ENCODE data around the gene GLIS2.
"Not testable (repeated sequence)": the region's sequence is repeated elsewhere in the genome, so short reads cannot be mapped to it uniquely, and the experiment has no call there.

Gene GLIS2

GRCh38 chr16:4319454-4320421, 3.9 kb downstream of the GLIS2 start:
- DNase-seq, result no peak

GRCh38 chr16:4320571-4321137, 4.8 kb downstream of the GLIS2 start:
- DNase-seq, result no peak

- DNase-seq, result no peak
Observed at GRCh38 chr16:4321286-4322120, 5.6 kb downstream of the GLIS2 start.

GRCh38 chr16:4322121-4323052, 6.5 kb downstream of the GLIS2 start:
- DNase-seq, result no peak

- DNase-seq, result no peak
Observed at GRCh38 chr16:4323071-4323844, 7.4 kb downstream of the GLIS2 start.

GRCh38 chr16:4323845-4324488, 8.1 kb downstream of the GLIS2 start:
- no peak for DNase-seq

GRCh38 chr16:4324492-4325252, 8.8 kb downstream of the GLIS2 start:
- no peak for DNase-seq

- no peak for DNase-seq
Observed at GRCh38 chr16:4325253-4325758, 9.4 kb downstream of the GLIS2 start.

GRCh38 chr16:4327386-4328045, 11.6 kb downstream of the GLIS2 start:
- DNase-seq, result no peak

- DNase-seq, result peak; percentile 73
Observed at GRCh38 chr16:4328046-4328781, 12.3 kb downstream of the GLIS2 start.

GRCh38 chr16:4328782-4329775, 13.2 kb downstream of the GLIS2 start:
- DNase-seq, result no peak

GRCh38 chr16:4330277-4330874, 14.5 kb downstream of the GLIS2 start:
- DNase-seq, result peak; percentile 67

- no peak for DNase-seq
Observed at GRCh38 chr16:4332083-4332482, 16.2 kb downstream of the GLIS2 start.

GRCh38 chr16:4332623-4333307, 16.9 kb downstream of the GLIS2 start:
- no peak for DNase-seq

- no peak for DNase-seq
Observed at GRCh38 chr16:4333308-4333638, 17.4 kb downstream of the GLIS2 start.

GRCh38 chr16:4333714-4334113, 17.8 kb downstream of the GLIS2 start:
- DNase-seq, result not testable (repeated sequence)

Data from right kidney (tissue), 1 donor.